ENCODE measurements around the gene CHD6.

DNA sequence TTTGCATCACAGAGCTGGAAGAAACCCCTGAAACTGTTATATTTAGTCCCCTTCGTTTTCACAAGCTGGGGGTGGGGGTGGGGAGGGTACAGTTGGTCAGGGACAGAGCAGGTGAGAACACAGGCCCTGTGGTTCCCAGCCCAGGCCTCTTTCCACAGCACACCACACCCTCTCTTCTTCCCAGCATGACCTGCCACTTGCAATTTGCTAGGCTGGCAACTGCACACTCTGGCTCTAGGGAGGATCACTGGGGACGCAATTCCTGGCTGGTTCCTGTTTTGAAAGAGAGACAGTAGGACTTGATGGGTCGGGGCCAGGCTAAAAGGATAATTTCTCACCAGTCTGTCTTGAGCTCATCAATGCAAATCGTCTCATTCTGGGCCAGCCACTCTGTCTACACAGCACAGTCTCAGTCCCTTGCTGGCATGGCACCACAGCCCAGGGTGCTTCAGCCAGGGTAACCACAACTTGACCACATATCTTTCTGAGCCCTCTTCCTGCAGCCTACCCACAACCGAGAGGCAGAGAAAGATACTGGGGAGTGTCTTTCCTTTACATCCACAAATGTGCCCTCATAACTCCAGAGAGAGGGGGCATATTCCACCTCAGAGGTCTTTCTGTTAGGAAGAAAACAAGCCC is 209.9 kb downstream of the CHD6 start:
- TF ChIP-seq POLR2A (IDR thresholded peaks at IDR 0.05) (no peak), POLR2AphosphoS5 (IDR thresholded peaks at IDR 0.05) (no peak)
- TF ChIP-seq, protein P1, sequence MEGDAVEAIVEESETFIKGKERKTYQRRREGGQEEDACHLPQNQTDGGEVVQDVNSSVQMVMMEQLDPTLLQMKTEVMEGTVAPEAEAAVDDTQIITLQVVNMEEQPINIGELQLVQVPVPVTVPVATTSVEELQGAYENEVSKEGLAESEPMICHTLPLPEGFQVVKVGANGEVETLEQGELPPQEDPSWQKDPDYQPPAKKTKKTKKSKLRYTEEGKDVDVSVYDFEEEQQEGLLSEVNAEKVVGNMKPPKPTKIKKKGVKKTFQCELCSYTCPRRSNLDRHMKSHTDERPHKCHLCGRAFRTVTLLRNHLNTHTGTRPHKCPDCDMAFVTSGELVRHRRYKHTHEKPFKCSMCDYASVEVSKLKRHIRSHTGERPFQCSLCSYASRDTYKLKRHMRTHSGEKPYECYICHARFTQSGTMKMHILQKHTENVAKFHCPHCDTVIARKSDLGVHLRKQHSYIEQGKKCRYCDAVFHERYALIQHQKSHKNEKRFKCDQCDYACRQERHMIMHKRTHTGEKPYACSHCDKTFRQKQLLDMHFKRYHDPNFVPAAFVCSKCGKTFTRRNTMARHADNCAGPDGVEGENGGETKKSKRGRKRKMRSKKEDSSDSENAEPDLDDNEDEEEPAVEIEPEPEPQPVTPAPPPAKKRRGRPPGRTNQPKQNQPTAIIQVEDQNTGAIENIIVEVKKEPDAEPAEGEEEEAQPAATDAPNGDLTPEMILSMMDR (IDR thresholded peaks at IDR 0.05) = no peak

All from upper lobe of left lung (tissue), 4 donors.